Stimulated activated CD4-positive, alpha-beta T cell treated with anti-CD3 and anti-CD28 coated beads, Interleukin-2, amount 100 ng/mL, for 48 hours (primary cell): ENCODE results near the gene TSPO2.

Source experiments
- DNase-seq, 2 donors: peaks; one replicate each; pipeline ENCODE4 v3.0.0-alpha.2; 2020

TSPO2 gene

DNA sequence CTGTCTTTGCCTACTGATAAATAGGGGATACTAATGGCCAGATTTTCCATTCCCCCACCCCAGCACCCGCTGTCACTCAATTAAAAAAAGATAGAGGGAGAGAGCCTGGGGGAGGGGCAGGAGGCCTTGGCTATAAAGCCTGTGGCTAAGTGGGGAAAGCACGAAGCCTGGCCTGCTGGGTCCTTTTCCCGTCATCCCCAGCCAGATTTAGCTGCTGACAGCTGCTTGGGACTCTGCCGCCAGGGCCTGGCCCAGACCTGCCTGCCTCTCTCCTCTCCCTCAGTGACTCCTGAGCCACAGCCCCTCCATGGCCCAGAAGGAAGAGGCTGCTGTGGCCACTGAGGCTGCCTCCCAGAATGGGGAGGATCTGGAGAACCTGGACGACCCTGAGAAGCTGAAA is 10.8 kb downstream of the TSPO2 start, which contains the start of gene APOBEC2:
TSS of gene APOBEC2 (plus strand) at position 162 of the 400 bp plus-strand sequence. CDS start at position 308, 146 bp downstream.
- DNase-seq, result no peak

DNA sequence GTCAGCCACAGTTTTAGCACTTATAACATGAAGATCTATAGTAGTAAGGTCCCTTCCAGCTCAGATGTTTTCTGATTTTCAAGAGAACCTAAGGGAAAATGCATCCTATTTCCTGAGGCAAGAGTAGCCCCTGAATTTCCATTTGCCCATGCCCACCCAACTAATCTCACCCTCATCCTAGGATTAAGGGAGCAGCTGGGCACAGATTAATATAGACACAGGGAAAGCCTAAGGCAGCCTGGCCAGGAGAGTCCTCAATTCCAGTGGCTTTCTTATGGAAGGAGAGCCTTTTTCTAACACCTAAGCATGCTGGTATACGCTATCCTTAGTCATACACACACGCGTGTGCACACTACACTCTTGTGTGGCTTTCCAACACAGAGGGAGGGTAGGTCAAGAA is 12.2 kb downstream of the TSPO2 start:
- no peak for DNase-seq

DNA sequence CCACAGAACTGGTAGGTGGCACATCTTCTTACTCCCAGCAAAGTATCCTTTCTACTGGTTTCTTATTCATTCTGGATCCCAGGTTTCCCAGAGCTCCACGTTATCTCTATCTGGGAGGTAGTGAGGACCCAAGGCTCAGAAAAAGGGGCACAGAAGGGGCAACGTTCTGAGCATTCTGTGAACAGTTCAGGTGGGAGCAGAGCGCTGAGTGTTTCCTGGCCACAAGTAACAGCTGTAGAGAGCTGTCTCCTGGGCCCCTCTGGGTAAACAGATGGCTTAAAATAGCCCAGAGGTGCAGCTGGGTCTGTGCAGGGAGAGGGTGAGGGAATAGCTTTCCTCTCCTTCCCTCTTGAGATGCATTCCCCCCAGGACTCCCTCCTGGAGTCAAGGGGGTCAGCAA is 12.9 kb downstream of the TSPO2 start:
- no peak for DNase-seq

DNA sequence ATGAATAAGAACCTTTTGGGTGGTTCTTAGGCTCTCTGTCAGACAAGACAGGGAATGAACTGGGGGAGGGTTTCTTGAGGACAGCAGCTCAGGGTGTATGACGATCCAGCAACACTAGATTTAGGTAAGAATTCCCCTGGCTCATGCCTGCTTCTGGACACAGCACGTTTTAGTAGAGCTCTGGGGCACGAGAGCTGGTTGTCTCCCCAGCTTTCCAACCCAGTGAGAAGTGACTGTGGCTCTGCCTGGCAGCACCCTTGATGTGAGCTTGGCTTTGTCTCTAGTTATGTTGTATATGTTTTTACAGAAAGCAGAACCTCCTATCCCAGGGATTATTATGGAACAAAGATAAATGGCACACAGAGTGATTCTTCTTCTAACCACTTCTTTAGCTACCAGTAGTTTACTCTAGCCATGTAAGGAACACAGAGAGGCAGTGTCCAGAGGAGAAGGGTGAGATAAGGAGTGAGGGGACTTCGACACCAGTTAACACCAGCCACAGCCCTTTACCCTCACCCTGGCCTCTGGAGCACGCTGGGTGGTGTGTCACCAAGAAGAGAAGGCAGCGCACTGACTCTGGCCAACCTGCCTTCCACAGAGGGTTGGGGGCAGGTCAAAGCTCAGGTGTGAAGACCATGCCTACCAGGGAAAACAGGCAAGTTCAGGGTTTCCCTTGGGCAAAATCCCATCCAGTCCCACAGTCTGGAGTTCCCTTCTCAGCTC is 14.7 kb downstream of the TSPO2 start:
- DNase-seq, result no peak

DNA sequence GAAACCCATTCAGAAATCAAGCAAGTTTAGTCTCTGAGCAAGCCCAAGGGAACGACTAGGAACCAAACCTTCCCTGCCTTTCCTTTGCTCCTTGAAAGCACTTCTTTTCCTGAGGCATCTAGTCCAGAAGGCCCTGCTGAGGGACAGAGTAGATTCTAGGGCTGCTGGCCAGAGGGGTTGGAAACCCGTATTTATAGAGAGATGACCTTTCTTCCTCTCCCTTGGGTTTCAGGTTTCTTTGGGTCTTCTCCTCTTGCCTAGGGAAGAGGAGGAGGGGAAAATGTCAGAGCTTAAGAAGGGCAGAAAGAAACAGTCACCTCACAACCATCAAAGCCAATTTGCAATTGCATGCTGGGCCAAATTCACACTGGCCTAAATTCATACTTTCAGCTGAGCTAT is 16.5 kb downstream of the TSPO2 start:
- DNase-seq, result no peak

DNA sequence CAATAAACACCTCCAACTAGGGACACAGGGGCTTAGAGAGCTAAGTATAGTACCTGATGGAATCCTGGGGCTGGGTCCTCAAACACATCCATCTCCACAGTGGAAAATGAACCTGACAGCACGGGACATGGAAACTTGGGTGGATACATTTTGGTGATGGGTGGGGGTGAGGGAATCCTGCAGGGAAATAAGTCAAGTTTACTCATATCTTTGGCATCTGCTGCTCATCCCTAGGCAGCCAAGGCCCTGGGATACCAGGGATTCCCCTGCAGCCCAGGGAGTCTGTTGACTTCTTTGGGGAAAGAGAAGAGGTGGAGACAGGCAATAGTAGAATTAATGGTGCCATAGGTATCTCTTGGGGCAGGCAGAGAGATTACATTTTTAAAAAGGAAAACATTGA is 17.3 kb downstream of the TSPO2 start:
- no peak for DNase-seq

DNA sequence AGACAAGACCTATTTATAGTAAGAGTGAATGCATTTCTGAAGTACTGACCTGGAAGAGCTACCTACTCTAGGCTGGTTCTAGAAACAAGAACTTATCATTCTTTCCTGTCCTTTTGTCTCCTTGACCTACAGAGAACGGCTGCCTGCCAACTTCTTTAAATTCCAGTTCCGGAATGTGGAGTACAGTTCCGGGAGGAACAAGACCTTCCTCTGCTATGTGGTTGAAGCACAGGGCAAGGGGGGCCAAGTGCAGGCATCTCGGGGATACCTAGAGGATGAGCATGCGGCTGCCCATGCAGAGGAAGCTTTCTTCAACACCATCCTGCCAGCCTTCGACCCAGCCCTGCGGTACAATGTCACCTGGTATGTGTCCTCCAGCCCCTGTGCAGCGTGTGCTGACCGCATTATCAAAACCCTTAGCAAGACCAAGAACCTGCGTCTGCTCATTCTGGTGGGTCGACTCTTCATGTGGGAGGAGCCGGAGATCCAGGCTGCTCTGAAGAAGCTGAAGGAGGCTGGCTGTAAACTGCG is 19.0 kb downstream of the TSPO2 start:
- no peak for DNase-seq

DNA sequence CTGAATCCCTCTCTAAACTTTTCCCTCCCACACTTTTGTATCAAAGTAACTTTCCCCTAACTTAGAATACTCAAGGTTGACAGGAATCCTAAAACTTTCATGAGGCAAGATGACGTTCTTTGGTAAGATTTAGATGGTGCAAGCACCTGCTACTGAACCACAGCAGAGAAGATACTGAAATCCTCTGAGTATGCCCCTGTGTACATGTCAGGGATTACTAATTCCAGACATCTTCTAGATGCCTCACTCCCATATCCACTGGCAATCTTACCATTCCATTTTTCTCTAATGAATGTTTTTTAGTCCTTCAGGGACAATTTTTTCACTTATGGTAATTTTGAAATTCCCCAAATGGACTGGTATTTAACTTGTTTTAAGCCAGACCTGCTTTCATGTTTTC is 19.8 kb downstream of the TSPO2 start:
- no peak for DNase-seq

DNA sequence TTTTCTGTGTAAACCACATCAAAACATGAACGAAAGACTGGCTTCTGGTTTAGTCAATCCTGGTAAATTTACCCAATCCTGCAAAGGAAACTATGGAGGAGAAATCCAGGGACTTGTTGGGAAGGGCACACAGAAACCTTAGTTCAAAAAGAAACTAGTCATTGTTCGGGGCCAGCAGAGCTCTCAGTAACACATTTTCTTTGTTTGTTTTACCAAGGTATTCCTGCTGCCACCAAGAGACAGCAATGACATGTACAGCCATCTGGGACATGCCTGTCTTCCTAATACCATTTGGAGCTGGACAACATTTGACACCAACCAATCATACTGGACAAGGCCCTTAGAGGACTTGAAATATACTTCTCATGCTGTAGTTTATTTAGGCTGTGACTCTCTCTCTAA is 21.6 kb downstream of the TSPO2 start:
- no peak for DNase-seq

DNA sequence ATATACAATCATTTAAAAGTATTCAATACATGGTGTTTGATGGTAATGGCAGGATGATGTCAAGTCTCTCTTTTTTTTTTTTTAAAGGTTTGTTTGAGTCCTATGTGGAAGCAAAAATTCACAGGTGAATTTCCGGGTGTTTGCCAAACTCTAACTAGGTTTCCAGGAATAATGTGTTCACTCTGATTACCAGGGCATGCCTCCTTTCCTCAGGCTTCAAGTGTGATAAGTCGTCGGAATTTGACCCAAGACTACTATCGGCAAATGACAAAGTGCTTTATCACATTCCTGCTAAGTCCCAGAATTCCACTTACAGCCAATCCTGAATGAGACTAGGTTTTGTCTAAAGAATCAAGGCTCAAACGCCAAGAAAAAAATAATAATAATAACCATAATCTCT is 22.6 kb downstream of the TSPO2 start:
- DNase-seq, result no peak

DNA sequence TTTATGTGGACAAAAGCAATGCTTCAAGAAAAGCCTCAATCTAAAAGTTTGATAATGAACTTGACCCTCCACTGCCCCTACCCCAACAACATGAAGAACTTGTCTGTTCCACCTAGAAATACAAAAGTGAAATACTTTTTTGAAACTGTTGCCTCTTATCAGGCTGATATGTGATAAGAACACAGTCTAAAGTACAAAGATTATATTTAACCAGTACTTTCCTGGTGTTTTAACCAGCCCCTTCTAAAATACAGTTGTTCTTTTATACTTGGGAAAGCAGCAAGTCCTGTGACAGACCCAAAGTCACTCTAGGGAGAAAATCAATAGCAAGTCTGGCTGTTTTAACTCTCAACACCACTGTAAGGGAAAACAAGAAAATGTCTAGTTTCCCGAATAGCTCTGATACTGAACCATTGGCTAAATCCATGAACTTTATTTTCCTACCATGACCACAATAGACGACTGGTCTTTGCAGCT is 23.3 kb downstream of the TSPO2 start:
- DNase-seq, result no peak

DNA sequence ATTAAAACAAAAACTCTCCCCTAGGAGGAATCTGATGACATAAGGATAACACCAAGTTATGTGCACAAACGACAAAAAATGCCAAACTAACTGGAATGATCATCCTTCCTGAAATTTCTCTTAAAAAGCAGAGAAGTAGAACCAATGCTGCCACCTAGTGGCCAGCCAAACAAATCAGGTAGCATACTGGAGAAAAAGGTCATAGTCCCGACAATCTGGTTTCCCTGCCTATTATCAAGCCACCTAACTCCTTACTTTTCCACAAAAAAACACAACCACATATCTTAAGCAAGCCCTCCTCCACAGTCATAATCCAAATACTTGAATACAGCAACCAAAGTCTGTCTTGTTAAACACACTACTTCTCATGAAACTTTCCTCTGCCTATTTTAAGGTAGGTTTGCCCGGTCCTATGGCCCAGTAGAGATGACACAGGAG is 24.6 kb downstream of the TSPO2 start:
- DNase-seq, result peak; percentile 60

DNA sequence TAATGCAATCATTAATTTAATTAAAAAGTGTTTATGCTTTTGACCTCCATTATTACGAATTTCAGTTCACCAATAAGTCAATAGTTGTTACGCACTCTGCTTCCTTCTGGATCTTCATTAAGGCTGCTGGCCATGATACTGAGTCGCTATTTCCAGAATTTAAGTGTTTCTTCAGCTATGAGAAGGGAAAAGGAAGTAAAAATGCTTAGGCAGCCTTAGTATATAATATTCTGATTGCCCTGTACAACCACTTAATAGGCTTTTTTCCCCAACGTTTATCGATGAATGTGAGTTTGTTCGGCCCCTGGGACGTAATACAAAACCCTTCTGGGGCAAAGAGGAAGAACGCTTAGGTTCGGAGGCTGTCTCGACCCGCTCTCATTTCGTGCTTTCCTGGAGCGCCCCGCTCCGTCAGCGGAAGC is 29.2 kb downstream of the TSPO2 start:
- no peak for DNase-seq

DNA sequence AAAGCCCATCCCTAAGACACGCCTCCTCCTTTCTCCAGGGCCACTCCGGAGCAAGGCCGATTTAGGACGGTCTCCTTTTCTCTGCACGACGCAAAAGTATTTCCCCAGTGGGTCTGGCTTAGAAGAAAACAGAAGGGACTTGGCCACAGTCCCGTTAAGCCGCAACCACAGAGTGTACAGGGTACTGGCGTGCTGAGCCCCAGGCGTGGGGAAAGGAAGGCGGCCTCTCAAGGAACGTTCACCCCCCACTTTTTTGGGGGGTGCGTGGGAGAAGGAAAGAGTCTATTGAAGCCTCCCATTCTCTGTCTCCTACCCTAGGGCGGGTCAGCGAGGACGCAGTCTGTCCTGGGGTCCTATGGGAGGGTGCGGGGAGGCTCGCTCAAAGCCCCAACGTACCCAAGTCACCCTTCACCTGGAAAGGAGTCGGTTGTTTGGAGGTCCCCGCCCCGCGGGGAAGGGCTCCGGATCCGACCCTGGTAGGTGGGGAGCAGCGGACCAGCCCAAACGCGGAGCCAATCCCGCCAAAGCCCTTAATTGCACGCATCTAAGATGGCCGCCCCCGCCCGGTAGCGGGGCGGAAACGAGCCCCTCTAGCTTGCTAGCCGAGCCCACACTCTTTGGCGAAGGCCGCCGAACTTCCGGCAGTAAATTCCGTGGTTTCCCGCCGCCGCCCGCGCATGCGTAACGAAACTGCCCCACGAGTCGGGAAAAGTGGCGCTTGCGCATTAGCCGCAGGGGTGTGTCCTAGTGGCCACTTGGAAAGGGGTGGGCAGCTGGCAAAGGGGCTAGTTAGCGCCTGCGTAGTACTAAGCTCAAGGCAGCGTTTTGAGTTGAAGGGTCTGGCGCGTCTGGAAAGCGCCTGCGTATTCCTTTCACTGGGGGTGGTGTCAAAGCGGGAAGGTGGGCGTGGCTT is 29.9 kb downstream of the TSPO2 start, which contains the start of gene OARD1:
TSS of gene OARD1 (minus strand) at position 434 of the 913 bp plus-strand sequence. CDS start 722 bp downstream, outside the sequence.
- DNase-seq, result peak; percentile 99 to 100

DNA sequence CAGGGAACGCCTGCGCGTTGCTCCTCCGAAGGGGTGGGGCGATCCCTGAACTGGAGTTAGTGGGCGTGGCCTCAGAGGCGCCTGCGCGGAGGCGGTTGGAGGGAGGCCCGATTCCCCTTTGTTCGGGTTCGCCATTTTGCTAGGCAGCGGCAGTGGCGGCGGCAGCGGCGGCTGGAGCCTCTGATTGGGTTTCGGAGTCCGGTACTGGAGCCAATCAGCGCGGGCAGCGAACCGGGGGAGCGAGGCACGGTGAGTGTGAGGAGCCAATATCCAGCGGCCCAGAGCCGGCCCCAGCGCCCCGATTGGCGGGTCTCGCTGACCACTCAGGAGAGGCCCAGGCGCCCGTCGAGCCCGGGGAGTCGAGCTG is 30.6 kb downstream of the TSPO2 start, which contains the start of gene NFYA:
TSS of gene NFYA (plus strand) at position 139 of the 367 bp plus-strand sequence. CDS start 6,116 bp downstream, outside the sequence.
- peak in 1 of 2 donors; percentile 99 for DNase-seq

DNA sequence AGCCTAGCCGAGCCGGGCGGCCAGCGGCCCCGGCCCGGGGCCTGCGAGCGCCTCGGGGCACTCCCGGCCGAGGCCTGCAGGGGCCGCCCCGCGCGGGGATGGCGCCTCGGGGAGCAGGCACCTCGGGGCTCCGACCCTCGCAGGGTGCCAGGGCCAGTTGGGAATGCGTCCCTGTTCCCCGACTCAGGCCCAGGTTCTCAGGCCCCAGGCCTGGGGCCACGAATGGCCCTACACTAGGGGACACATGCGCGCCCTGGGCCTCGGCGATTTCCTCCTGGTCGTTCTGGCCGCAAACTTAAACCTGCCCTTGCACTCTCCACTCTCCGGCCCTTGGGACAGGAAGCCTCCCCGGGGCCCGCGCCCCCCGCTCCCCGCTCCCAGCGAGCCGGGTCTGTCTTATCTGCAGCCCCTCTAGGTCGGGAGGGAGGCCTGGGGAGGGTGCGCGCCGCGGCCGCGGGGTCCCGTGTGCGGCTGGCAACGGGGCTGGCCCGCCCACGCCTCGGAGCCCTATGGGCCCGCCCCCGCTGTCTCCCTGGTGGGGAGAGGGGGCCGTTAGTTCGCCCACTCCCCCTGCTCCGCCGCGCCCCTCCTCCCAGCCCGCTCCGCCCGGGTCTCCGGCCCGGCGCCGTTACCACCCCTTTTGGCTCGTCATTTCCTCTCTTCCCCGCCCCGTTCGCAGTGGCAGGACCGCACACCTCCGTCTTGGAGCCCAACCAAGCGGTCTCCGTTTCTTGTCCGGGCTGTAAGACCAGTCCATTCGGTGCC is 31.1 kb downstream of the TSPO2 start:
- peak; percentile 66 to 70 for DNase-seq

DNA sequence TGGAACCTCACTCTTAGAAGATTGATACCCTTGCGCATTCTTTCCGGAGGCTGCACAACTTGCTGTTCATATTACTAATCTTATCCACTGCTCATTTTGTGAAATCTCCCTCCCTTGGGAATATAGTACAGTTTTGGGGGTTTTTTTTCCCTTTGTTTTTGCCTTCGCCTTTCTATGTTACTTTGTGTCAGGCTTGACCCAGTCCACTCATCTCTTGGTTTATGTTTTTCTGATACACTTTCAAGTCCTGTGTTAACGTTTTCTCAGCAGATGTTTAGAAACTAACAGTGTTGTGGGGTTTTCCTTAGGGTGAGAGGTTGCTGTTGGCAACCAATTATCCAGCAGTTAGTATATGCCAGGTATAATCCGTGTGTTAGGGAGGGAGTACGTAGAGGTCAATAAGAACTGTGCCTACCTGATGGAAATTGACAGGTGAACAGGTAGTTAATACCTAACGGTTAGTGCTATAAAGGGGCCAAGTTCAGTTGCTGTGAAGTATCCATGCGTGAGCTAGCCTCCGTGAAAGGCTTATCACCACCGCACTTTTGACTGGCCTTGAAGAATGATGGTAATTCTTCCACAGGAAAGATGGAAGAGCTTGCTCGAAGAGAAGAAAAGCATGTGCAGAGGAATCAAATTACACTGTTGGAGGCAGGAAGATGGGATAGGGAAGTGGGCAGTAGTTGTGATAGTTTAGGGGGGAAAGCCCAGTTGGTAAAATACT is 31.9 kb downstream of the TSPO2 start:
- no peak for DNase-seq

DNA sequence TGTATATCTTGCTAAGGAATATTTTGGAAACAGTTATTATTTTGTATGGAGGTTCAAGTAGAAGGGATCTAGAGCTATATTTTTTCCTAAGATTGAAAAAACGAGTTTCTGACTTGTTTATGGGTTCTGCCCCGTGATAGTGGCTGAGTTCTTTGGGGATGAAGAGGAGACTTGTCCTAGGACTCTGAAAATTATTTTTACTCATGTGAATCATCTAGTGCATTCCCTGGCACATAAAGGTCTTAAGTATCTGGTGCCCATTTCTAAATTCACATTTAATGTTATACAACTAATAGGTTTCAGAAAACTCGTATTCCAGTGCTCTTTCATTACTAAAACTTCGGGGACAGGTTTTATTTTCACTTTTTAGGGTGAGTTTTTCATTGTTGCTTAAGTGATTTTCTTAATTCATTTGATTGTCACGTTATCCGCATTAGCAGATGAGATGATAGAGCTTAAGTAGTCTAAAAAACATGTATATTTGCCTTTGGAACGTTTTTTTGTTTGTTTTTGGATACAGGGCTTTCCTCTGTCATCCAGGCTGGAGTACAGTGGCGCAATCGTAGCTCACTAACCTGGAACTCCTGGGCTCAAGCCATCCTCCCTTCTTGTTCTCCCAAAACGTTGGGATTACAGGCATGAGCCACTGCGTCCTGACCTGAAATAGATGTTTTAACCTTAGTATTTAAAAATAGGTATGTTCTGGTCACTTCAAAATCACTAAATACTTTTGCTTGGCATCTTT is 32.6 kb downstream of the TSPO2 start:
- no peak for DNase-seq

DNA sequence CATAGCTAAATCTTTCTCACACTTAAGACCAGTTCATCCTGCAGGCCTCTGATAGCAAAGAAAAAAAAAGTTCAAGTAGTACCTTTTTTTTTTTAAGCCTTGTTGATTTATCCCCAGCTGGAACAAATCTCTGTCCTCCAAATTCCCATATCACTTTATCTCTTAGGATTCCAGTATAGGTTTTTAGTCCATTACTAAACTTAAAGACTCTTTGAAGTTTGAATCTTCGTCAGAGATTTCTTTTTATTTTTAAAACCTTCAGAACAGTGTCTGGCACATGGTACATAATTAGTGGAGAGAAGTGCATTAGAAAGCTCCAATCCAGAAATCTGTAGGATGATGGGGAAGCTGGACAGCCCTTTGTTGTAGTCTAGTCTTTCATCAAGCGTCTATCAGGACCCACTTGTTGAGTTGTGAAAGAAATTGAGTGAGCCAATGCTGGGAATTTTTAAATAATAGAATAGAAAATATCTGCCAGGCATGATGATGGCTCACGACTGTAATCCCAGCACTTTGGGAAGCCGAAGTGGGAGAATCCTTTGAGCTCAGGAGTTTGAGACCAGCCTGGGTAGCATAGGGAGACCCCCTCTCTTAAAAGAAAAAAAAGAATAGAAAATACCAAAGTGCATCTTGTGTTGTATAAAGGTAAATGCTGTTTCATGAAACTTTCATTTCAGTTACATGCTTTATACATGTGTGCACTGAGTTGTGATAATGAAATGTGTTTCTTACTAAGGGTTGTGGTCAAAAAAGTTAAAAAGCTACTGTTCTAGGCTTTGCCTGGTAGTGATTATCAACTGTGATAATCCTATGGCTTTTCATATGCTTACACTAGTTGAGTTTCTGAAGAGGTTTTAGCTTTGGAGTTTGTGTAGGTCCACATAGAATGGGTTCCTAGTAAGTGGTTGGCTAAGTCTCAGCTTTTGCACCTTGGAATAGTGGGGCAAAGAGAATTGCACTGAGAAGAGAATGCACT is 33.7 kb downstream of the TSPO2 start:
- DNase-seq, result no peak

DNA sequence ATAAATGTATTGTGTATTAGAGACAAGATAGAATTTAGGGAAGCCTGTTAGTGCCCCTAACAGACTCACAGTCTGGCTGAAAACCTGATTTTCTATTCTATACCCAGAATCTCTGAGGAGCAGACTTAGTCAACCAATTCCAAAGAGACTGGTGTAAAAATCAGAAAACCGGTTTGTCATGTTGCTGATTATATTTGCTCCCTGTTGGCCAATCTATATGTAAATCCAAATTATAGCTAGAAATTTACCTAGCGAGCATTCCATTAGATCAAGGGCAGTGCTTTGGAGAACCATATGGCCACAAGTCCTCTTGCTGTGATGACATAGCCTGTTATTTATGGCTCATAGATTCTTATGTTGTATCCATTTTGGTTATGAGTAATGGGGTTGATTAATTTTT is 35.3 kb downstream of the TSPO2 start:
- no peak for DNase-seq
